Left ventricle myocardium inferior (tissue), 1 donor: ENCODE results near the gene ZNF385C. TPM values are rescaled to one million over a fixed set of nuclear protein-coding genes. Genes with fewer than 3 reads are reported as not detected.
"Not testable (repeated sequence)": the region's sequence is repeated elsewhere in the genome, so short reads cannot be mapped to it uniquely, and the experiment has no call there.

Experiments used
- DNase-seq: peaks from one replicate; pipeline ENCODE4 v3.0.0-alpha.2; 2020
- H3K27ac ChIP-seq: fragments of 200-600 bp; replicated peaks from 2 replicates; pipeline ENCODE4 v1.8.0; 2021
- H3K27me3 ChIP-seq: fragments of 200-600 bp; 2 replicates; pipeline ENCODE4 v1.8.0; 2021; ENCODE audit warnings: low read depth
- H3K36me3 ChIP-seq: fragments of 200-600 bp; 2 replicates; pipeline ENCODE4 v1.8.0; 2021
- H3K4me1 ChIP-seq: fragments of 200-600 bp; 2 replicates; pipeline ENCODE4 v1.8.0; 2021
- H3K4me3 ChIP-seq: fragments of 200-600 bp; 2 replicates; pipeline ENCODE4 v1.8.0; 2021; ENCODE audit warnings: mild to moderate bottlenecking, moderate library complexity
- H3K9me3 ChIP-seq: fragments of 200-600 bp; replicated peaks from 2 replicates; pipeline ENCODE4 v1.8.0; 2021
- intact Hi-C: fragments of 100-400 bp; cut with micrococcal nuclease; formaldehyde crosslinking; loops from one replicate; pipeline ENCODE4 v1.11.0; 2022
- total RNA-seq: library from RNA; stranded (reverse); fragmentation: NEBNext Ultra II Directional; extraction: Animal tissue kit (Norgen Biotek cat#: 25700); gene quantifications from one replicate; pipeline ENCODE4 v1.2.1, GENCODE V29; 2021
- TF ChIP-seq, protein P1 (sequence below): fragments of 200-600 bp; IDR thresholded peaks from 2 replicates; pipeline ENCODE4 v1.8.0; 2021; ENCODE audit warnings: antibody characterized with exemption, mild to moderate bottlenecking, borderline replicate concordance
- donor health status: DM: no; HTN: yes; CAD: no; lungs with severe emphysema.

The ZNF385C gene
- total RNA-seq, 1 donor from 2014 or later: 0.49 TPM

DNA sequence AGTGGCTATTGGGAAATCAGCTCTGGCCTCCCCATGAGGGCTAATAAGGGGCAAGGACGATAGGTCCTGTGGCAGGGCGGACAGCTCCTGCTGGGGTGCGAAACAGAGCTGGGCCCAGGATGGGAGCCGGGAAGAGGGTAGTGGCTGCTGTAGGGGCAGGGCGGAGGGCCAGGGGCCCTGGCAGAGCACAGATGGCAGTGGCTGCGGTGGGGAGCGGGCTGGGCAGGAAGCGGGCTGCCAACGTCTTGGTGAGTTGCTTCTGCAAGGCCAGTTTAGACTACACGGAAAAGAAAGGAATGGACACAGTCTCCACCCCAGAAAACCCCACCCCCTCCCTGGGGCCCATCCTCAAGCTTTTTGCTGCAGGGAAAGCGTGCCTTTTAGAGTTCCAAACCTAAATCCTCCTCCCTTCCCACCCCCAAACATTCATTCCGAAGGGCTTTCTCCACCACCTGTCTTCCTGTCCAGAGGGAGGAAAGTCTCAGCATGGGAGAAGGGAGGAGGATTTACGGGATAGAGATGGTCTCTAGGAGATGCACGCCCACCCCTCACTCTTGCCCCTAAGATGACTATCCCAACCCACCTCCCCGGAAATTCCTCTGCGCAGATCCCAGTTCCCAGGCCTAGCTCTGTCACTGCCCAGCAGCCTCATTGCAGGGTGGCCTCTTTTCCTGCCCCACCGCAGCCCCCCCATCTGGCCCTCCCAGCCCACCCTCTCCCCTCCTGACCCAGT, 71.2 kb downstream of the ZNF385C start:
- Histone ChIP-seq H3K36me3 (peaks cover 25% of the 10 kb centered on the region), H3K4me1 (peaks cover 23% of the 10 kb centered on the region), H3K9me3 (no peaks in the 10 kb centered on the region), H3K27me3 (peaks cover 17% of the 10 kb centered on the region), H3K27ac (no peak overlapping the region), H3K4me3 (no peak overlapping the region)
- TF ChIP-seq, protein P1, sequence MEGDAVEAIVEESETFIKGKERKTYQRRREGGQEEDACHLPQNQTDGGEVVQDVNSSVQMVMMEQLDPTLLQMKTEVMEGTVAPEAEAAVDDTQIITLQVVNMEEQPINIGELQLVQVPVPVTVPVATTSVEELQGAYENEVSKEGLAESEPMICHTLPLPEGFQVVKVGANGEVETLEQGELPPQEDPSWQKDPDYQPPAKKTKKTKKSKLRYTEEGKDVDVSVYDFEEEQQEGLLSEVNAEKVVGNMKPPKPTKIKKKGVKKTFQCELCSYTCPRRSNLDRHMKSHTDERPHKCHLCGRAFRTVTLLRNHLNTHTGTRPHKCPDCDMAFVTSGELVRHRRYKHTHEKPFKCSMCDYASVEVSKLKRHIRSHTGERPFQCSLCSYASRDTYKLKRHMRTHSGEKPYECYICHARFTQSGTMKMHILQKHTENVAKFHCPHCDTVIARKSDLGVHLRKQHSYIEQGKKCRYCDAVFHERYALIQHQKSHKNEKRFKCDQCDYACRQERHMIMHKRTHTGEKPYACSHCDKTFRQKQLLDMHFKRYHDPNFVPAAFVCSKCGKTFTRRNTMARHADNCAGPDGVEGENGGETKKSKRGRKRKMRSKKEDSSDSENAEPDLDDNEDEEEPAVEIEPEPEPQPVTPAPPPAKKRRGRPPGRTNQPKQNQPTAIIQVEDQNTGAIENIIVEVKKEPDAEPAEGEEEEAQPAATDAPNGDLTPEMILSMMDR: no peak
- intact Hi-C loops: no loop called here
- no peak for DNase-seq

DNA sequence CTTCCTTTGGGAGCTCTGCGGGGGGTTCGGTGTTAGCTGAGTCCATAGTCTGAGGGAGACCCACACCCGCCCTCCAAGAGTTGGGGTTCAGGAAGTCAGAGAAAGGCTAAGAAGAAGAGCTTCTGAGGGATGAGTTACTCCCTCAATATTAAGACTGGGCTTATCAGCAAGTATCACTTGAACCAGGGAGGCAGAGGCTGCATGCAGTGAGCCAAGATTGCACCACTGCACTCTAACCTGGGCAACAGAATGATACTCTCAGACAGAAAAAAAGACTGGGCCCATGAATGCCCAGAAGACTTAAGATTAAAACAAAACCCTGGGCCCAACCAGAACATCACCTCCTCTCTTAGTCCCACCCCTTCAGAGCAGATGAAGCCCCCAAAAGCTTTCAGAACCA, 72.3 kb downstream of the ZNF385C start:
- Histone ChIP-seq H3K4me1 (peaks cover 29% of the 10 kb centered on the region), H3K9me3 (no peaks in the 10 kb centered on the region), H3K27ac (peak overlapping the region; percentile 83), H3K4me3 (no peak overlapping the region), H3K27me3 (peaks cover 17% of the 10 kb centered on the region), H3K36me3 (peaks cover 31% of the 10 kb centered on the region)
- no peak for DNase-seq
- TF ChIP-seq, protein P1: no peak
- intact Hi-C loops: no loop called here

DNA sequence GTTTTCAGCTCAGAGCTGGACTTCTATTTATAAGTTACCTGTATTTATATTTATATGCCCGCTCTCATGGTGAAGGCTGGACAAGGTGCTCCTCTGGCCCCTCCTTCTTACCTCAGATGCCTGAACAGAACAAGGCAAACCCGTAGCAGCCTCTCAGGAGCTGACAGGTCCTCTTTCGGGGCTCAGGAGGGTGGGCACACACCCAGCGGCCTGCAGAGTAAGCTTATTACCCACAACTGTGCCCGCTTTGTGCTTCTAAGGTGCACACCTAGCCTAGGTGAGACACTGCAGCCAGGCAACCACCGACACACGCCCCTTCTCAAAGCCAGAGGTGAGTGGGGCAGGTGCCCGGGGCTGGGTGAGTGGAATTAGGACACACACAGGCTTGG, 73.1 kb downstream of the ZNF385C start:
- TF ChIP-seq, protein P1: no peak
- H3K9me3 ChIP-seq: no peaks in the 10 kb centered on the region
- peaks cover 17% of the 10 kb centered on the region for H3K27me3 ChIP-seq
- intact Hi-C loops: no loop called here
- DNase-seq: no peak
- peak overlapping the region; percentile 4 for H3K4me3 ChIP-seq
- peak overlapping the region; percentile 83 for H3K27ac ChIP-seq
- peaks cover 31% of the 10 kb centered on the region for H3K36me3 ChIP-seq
- peaks cover 36% of the 10 kb centered on the region for H3K4me1 ChIP-seq

DNA sequence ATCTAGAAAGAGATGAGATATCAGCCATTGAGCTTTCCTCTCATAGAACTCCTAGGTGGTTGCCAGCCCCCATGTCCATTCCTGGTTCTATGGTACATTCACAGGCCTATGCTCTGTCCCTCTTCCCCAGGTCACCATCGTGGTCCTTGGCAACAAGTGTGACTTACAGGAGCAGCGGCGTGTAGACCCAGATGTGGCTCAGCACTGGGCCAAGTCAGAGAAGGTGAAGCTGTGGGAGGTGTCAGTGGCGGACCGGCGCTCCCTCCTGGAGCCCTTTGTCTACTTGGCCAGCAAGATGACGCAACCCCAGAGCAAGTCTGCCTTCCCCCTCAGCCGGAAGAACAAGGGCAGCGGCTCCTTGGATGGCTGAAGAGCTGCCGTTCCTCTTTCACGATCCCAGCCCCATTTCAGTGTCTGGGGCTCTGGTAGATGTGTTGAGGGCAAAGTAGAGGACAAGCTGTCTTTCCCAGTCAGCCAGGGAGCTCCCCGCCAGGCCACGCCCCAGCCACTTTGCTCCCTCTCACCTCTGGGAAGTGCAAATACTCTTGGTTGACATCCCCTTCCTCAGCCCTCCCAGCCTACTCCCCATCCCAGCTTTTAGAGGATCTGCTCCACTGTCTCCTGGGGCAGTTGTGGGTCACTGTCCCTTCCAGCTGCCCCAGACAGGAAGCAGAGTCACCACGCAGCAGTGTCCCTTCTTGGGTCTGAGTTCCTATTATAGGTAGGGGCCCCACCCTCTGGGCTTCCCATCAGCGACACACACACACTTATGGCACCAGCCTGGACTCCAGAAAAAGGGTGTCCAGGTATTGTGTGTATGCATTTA, 74.5 kb downstream of the ZNF385C start:
- peaks cover 43% of the 10 kb centered on the region for H3K4me1 ChIP-seq
- H3K4me3 ChIP-seq: no peak overlapping the region
- intact Hi-C loops: loop anchor here (5.0 kb wide), 1 partner anchor 94 kb away; no protein-coding TSS in a partner anchor
- peaks cover 16% of the 10 kb centered on the region for H3K27me3 ChIP-seq
- DNase-seq: peak; percentile 35
- H3K9me3 ChIP-seq: no peaks in the 10 kb centered on the region
- TF ChIP-seq, protein P1: no peak
- H3K36me3 ChIP-seq: peaks cover 31% of the 10 kb centered on the region
- peak overlapping the region; percentile 83 for H3K27ac ChIP-seq

DNA sequence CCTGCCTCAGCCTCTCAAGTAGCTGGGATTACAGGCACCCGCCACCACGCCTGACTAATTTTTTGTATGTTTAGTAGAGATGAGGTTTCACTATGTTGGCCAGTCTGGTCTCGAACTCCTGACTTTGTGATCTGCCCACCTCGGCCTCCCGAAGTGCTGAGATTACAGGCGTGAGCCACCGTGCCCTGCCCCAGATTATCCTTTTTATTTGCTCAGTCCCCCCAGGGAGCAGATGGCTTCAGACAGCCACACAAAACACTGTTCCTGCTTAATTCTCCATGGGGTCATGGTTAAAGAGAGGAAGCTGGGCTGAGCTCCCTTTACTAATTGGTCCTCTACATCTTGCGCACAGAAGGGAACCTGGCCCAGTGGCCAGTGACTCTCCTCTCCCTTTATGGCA, 77.4 kb downstream of the ZNF385C start:
- peaks cover 31% of the 10 kb centered on the region for H3K36me3 ChIP-seq
- intact Hi-C loops: loop anchor here (5.0 kb wide), 1 partner anchor 96 kb away; no protein-coding TSS in a partner anchor
- H3K27me3 ChIP-seq, DNase-seq, H3K9me3 ChIP-seq, H3K27ac ChIP-seq: not testable (repeated sequence)
- H3K4me1 ChIP-seq: peaks cover 71% of the 10 kb centered on the region
- peak overlapping the region; percentile 87 for H3K4me3 ChIP-seq
